Activated B cell treated with CpG ODN at 0.5 μM for 24 hours (primary cell): ENCODE results near the gene STK35. TPM values are rescaled to one million over a fixed set of nuclear protein-coding genes. Genes with fewer than 3 reads are reported as not detected.

Experiments
- ATAC-seq: fragments of 200-7000 bp; cut with Tn5 transposase; one replicate; pipeline ENCODE4 v1.10.0; 2021; ENCODE audit warnings: low read depth, mild to moderate bottlenecking, moderate library complexity
- CTCF ChIA-PET: fragments of 350-600 bp; sonication (Branson Sonifier 250); formaldehyde crosslinking; loops from one replicate; lab custom pipeline; 2021; ENCODE audit warnings: antibody characterized with exemption; lab: Charles Lee
- POLR2A ChIA-PET: fragments of 350-600 bp; sonication (Branson Sonifier 250); formaldehyde crosslinking; loops from one replicate; lab custom pipeline; 2021; ENCODE audit warnings: antibody characterized with exemption; lab: Charles Lee
- DNase-seq: peaks from one replicate; pipeline ENCODE4 v3.0.0; 2022
- H3K27ac Mint-ChIP-seq: one replicate; pipeline ENCODE4 v1.8.0; 2020; ENCODE audit warnings: mixed read lengths
- H3K27me3 Mint-ChIP-seq: one replicate; pipeline ENCODE4 v1.8.0; 2021; ENCODE audit warnings: mixed read lengths
- H3K36me3 Mint-ChIP-seq: one replicate; pipeline ENCODE4 v1.8.0; 2021; ENCODE audit warnings: low read depth, mixed read lengths
- H3K4me1 Mint-ChIP-seq: one replicate; pipeline ENCODE4 v1.8.0; 2021; ENCODE audit warnings: mixed read lengths
- H3K4me3 Mint-ChIP-seq: one replicate; pipeline ENCODE4 v1.8.0; 2020; ENCODE audit warnings: mild to moderate bottlenecking, mixed read lengths
- H3K9me3 Mint-ChIP-seq: one replicate; pipeline ENCODE4 v1.8.0; 2020; ENCODE audit warnings: mixed read lengths
- CTCF ChIP-seq: fragments of 200-600 bp; IDR thresholded peaks from one replicate; pipeline ENCODE4 v1.8.0; 2022; ENCODE audit warnings: antibody characterized with exemption, mild to moderate bottlenecking
- intact Hi-C: fragments of 100-400 bp; cut with micrococcal nuclease; formaldehyde crosslinking; loops from one replicate; pipeline ENCODE4 v1.15.1; 2024
- total RNA-seq: library from RNA; stranded (reverse); gene quantifications from 2 replicates; pipeline ENCODE4 v1.2.3, GENCODE V29; 2022

Gene STK35
- total RNA-seq, 1 donor from 2014 or later, result 17.6 TPM

GRCh38 chr20:2093883-2094282 is 7.7 kb upstream of the STK35 start:
- Mint-ChIP-seq H3K4me1 (peaks cover 5% of the 10 kb centered on the region), H3K4me3 (no peak overlapping the region), H3K27ac (no peak overlapping the region), H3K9me3 (no peaks in the 10 kb centered on the region), H3K36me3 (no peaks in the 10 kb centered on the region), H3K27me3 (peaks cover 29% of the 10 kb centered on the region)
- peak; percentile 77 for ATAC-seq
- ChIA-PET CTCF (interaction anchor here (1.0 to 3.1 kb wide), 11 partner anchors 8 to 329 kb away, joined by 3 to 16 read pairs (median 5); partner anchors contain the start of gene STK35), POLR2A (interaction anchor here (1.7 kb wide), 1 partner anchor 9 kb away, joined by 9 read pairs; no protein-coding TSS in a partner anchor)
- intact Hi-C loops, result loop anchor here (1.0 to 2.0 kb wide), 4 partner anchors 15 to 330 kb away; no protein-coding TSS in a partner anchor
- no peak for TF ChIP-seq CTCF
- no peak for DNase-seq

- intact Hi-C loops, result loop anchor here (1.0 to 2.0 kb wide), 10 partner anchors 22 to 635 kb away; partner anchors contain the start of genes IDH3B, NSFL1C and SNRPB
- no peaks in the 10 kb centered on the region for H3K9me3 Mint-ChIP-seq
- CTCF ChIA-PET, result interaction anchor here (1.0 to 2.2 kb wide), 6 partner anchors 9 to 325 kb away, joined by 3 to 7 read pairs (median 6); no protein-coding TSS in a partner anchor
- peak; percentile 87 for DNase-seq
- peaks cover 41% of the 10 kb centered on the region for H3K4me1 Mint-ChIP-seq
- H3K4me3 Mint-ChIP-seq, result peak overlapping the region; percentile 93
- POLR2A ChIA-PET, result interaction anchor here (0.5 to 2.6 kb wide), 19 partner anchors 8 to 1272 kb away, joined by 3 to 15 read pairs (median 6); partner anchors contain the start of genes NOP56, NSFL1C, SNRPB and ZNF343
- peaks cover 19% of the 10 kb centered on the region for H3K36me3 Mint-ChIP-seq
- no peak for TF ChIP-seq CTCF
- ATAC-seq, result peak; percentile 82
- no peaks in the 10 kb centered on the region for H3K27me3 Mint-ChIP-seq
- H3K27ac Mint-ChIP-seq, result peak overlapping the region; percentile 100
Measured at GRCh38 chr20:2101865-2102584, 398 bp downstream of the STK35 start.

- TF ChIP-seq CTCF, result no peak
- ChIA-PET CTCF (interaction anchor here (1.1 to 2.2 kb wide), 5 partner anchors 9 to 326 kb away, joined by 3 to 7 read pairs (median 6); no protein-coding TSS in a partner anchor), POLR2A (interaction anchor here (0.5 to 2.6 kb wide), 23 partner anchors 9 to 1272 kb away, joined by 3 to 15 read pairs (median 6); partner anchors contain the start of genes NOP56, NSFL1C, SNRPB and ZNF343)
- intact Hi-C loops, result loop anchor here (1.0 to 2.0 kb wide), 11 partner anchors 21 to 778 kb away; partner anchors contain the start of genes IDH3B, NSFL1C and SNRPB
- H3K4me1 Mint-ChIP-seq, result peaks cover 48% of the 10 kb centered on the region
- DNase-seq (peak; percentile 87), ATAC-seq (peak; percentile 68)
- no peaks in the 10 kb centered on the region for H3K27me3 Mint-ChIP-seq
- H3K4me3 Mint-ChIP-seq, result peak overlapping the region; percentile 93
- H3K9me3 Mint-ChIP-seq, result no peaks in the 10 kb centered on the region
- peak overlapping the region; percentile 100 for H3K27ac Mint-ChIP-seq
- peaks cover 22% of the 10 kb centered on the region for H3K36me3 Mint-ChIP-seq
Measured at GRCh38 chr20:2102585-2103460, 1.2 kb downstream of the STK35 start.

GRCh38 chr20:2103461-2104153 is 2.0 kb downstream of the STK35 start:
- peaks cover 22% of the 10 kb centered on the region for H3K36me3 Mint-ChIP-seq
- H3K27ac Mint-ChIP-seq, result peak overlapping the region; percentile 78
- H3K9me3 Mint-ChIP-seq, result no peaks in the 10 kb centered on the region
- no peaks in the 10 kb centered on the region for H3K27me3 Mint-ChIP-seq
- ATAC-seq (no peak), DNase-seq (no peak)
- CTCF ChIA-PET, result interaction anchor here (1.6 to 2.2 kb wide), 2 partner anchors 10 to 327 kb away, joined by 5 to 6 read pairs; no protein-coding TSS in a partner anchor
- TF ChIP-seq CTCF, result no peak
- intact Hi-C loops, result loop anchor here (1.0 to 2.0 kb wide), 4 partner anchors 103 to 778 kb away; partner anchors contain the start of gene NSFL1C
- POLR2A ChIA-PET, result interaction anchor here (0.5 to 2.6 kb wide), 18 partner anchors 9 to 798 kb away, joined by 3 to 15 read pairs (median 6); partner anchors contain the start of genes NOP56, SNRPB and ZNF343
- H3K4me3 Mint-ChIP-seq, result peak overlapping the region; percentile 93
- peaks cover 56% of the 10 kb centered on the region for H3K4me1 Mint-ChIP-seq
